IPS-18a (cell line): ENCODE data around the gene UBE2G2.

ENCODE experiments used
- H3K27ac ChIP-seq: one replicate; pipeline ENCODE4 v1.5.1; 2013; ENCODE audit warnings: low read length
- H3K27me3 ChIP-seq: one replicate; pipeline ENCODE4 v1.6.1; 2013; ENCODE audit warnings: mild to moderate bottlenecking, low read length; ENCODE audit not compliant: control insufficient read depth, insufficient read depth
- H3K36me3 ChIP-seq: one replicate; pipeline ENCODE4 v1.6.1; 2013; ENCODE audit warnings: low read depth, low read length; ENCODE audit not compliant: control insufficient read depth
- H3K4me1 ChIP-seq: one replicate; pipeline ENCODE4 v1.6.1; 2013; ENCODE audit warnings: low read depth, low read length; ENCODE audit not compliant: control insufficient read depth
- H3K4me3 ChIP-seq: one replicate; pipeline ENCODE4 v1.5.1; 2013; ENCODE audit warnings: low read length
- H3K9ac ChIP-seq: one replicate; pipeline ENCODE4 v1.6.1; 2013; ENCODE audit warnings: mild to moderate bottlenecking, low read length, moderate library complexity
- H3K9me3 ChIP-seq: one replicate; pipeline ENCODE4 v1.6.1; 2013; ENCODE audit warnings: low read depth, low read length; ENCODE audit not compliant: control insufficient read depth

UBE2G2 gene

GRCh38 chr21:44844256-44844655 lies 42.6 kb upstream of the UBE2G2 start:
- Histone ChIP-seq H3K4me1 (peaks cover 3% of the 10 kb centered on the region), H3K9ac (peak overlapping the region; percentile 49), H3K27ac (no peak overlapping the region), H3K9me3 (no peaks in the 10 kb centered on the region), H3K36me3 (peaks cover under 1% of the 10 kb centered on the region), H3K4me3 (peak overlapping the region; percentile 29), H3K27me3 (no peaks in the 10 kb centered on the region)

- peaks cover 3% of the 10 kb centered on the region for H3K4me1 ChIP-seq
- H3K27ac ChIP-seq, result no peak overlapping the region
- no peaks in the 10 kb centered on the region for H3K36me3 ChIP-seq
- H3K4me3 ChIP-seq, result no peak overlapping the region
- H3K9ac ChIP-seq, result no peak overlapping the region
- H3K9me3 ChIP-seq, result no peaks in the 10 kb centered on the region
- H3K27me3 ChIP-seq, result no peaks in the 10 kb centered on the region
Observed at GRCh38 chr21:44842721-44843445, 41.3 kb upstream of the UBE2G2 start.

- no peak overlapping the region for H3K27ac ChIP-seq
- peaks cover 3% of the 10 kb centered on the region for H3K4me1 ChIP-seq
- no peaks in the 10 kb centered on the region for H3K9me3 ChIP-seq
- H3K9ac ChIP-seq, result no peak overlapping the region
- no peak overlapping the region for H3K4me3 ChIP-seq
- H3K27me3 ChIP-seq, result no peaks in the 10 kb centered on the region
- H3K36me3 ChIP-seq, result no peaks in the 10 kb centered on the region
Observed at GRCh38 chr21:44842087-44842486, 40.5 kb upstream of the UBE2G2 start.

GRCh38 chr21:44840771-44841170 lies 39.2 kb upstream of the UBE2G2 start:
- Histone ChIP-seq H3K27me3 (no peaks in the 10 kb centered on the region), H3K9ac (no peak overlapping the region), H3K9me3 (no peaks in the 10 kb centered on the region)

GRCh38 chr21:44838951-44839350 lies 37.3 kb upstream of the UBE2G2 start:
- no peak overlapping the region for H3K9ac ChIP-seq
- no peak overlapping the region for H3K27ac ChIP-seq
- no peaks in the 10 kb centered on the region for H3K4me1 ChIP-seq
- no peaks in the 10 kb centered on the region for H3K36me3 ChIP-seq
- H3K27me3 ChIP-seq, result no peaks in the 10 kb centered on the region
- no peaks in the 10 kb centered on the region for H3K9me3 ChIP-seq
- H3K4me3 ChIP-seq, result no peak overlapping the region

More at GRCh38 chr21:44840771-44841170, 39.2 kb upstream of the UBE2G2 start:
- Histone ChIP-seq H3K36me3 (no peaks in the 10 kb centered on the region), H3K4me3 (no peak overlapping the region), H3K27ac (no peak overlapping the region), H3K4me1 (no peaks in the 10 kb centered on the region)

- Histone ChIP-seq H3K4me1 (no peaks in the 10 kb centered on the region), H3K4me3 (no peak overlapping the region), H3K36me3 (no peaks in the 10 kb centered on the region), H3K27me3 (no peaks in the 10 kb centered on the region), H3K9me3 (no peaks in the 10 kb centered on the region), H3K27ac (no peak overlapping the region), H3K9ac (no peak overlapping the region)
Observed at GRCh38 chr21:44838039-44838895, 36.6 kb upstream of the UBE2G2 start.

- H3K4me3 ChIP-seq, result no peak overlapping the region
- no peak overlapping the region for H3K9ac ChIP-seq
- H3K27ac ChIP-seq, result no peak overlapping the region
- no peaks in the 10 kb centered on the region for H3K27me3 ChIP-seq
- no peaks in the 10 kb centered on the region for H3K9me3 ChIP-seq
- no peaks in the 10 kb centered on the region for H3K4me1 ChIP-seq
- no peaks in the 10 kb centered on the region for H3K36me3 ChIP-seq
Observed at GRCh38 chr21:44837537-44837936, 35.9 kb upstream of the UBE2G2 start.

- Histone ChIP-seq H3K27ac (no peak overlapping the region), H3K27me3 (no peaks in the 10 kb centered on the region), H3K36me3 (no peaks in the 10 kb centered on the region), H3K4me3 (no peak overlapping the region), H3K9ac (no peak overlapping the region), H3K4me1 (no peaks in the 10 kb centered on the region), H3K9me3 (no peaks in the 10 kb centered on the region)
Observed at GRCh38 chr21:44836666-44837471, 35.2 kb upstream of the UBE2G2 start.

- no peak overlapping the region for H3K27ac ChIP-seq
- no peaks in the 10 kb centered on the region for H3K9me3 ChIP-seq
- H3K9ac ChIP-seq, result no peak overlapping the region
- no peak overlapping the region for H3K4me3 ChIP-seq
- no peaks in the 10 kb centered on the region for H3K36me3 ChIP-seq
- H3K4me1 ChIP-seq, result no peaks in the 10 kb centered on the region
- H3K27me3 ChIP-seq, result no peaks in the 10 kb centered on the region
Observed at GRCh38 chr21:44836349-44836665, 34.7 kb upstream of the UBE2G2 start.

GRCh38 chr21:44835647-44835973 lies 34.0 kb upstream of the UBE2G2 start:
- Histone ChIP-seq H3K4me3 (no peak overlapping the region), H3K9ac (no peak overlapping the region), H3K4me1 (no peaks in the 10 kb centered on the region), H3K36me3 (no peaks in the 10 kb centered on the region), H3K9me3 (no peaks in the 10 kb centered on the region), H3K27ac (no peak overlapping the region), H3K27me3 (no peaks in the 10 kb centered on the region)

- Histone ChIP-seq H3K9ac (no peak overlapping the region), H3K27ac (no peak overlapping the region), H3K9me3 (no peaks in the 10 kb centered on the region), H3K36me3 (no peaks in the 10 kb centered on the region), H3K4me1 (no peaks in the 10 kb centered on the region), H3K4me3 (no peak overlapping the region), H3K27me3 (no peaks in the 10 kb centered on the region)
Observed at GRCh38 chr21:44834951-44835646, 33.5 kb upstream of the UBE2G2 start.
